AG10803 (cell line): ENCODE data around the gene RBM10.

Experiments
- DNase-seq: peaks from one replicate; pipeline ENCODE4 v3.0.0; 2010; ENCODE audit warnings: low read depth
- H3K4me3 ChIP-seq: 2 replicates; pipeline ENCODE4 v1.5.1; 2011; ENCODE audit warnings: mild to moderate bottlenecking, low read length, control low read depth
- CTCF ChIP-seq: conservative IDR thresholded peaks from 2 replicates; pipeline ENCODE4 v1.5.1; 2011; ENCODE audit warnings: mild to moderate bottlenecking, low read length, control low read depth, inconsistent platforms

Gene RBM10

GRCh38 chrX:47223476-47224250 is 78.6 kb downstream of the RBM10 start:
- TF ChIP-seq CTCF: no peak
- no peak for DNase-seq
- H3K4me3 ChIP-seq: no peak overlapping the region

GRCh38 chrX:47224266-47224895 is 79.4 kb downstream of the RBM10 start:
- DNase-seq: no peak
- no peak overlapping the region for H3K4me3 ChIP-seq
- TF ChIP-seq CTCF: no peak

GRCh38 chrX:47224896-47225290 is 79.9 kb downstream of the RBM10 start:
- no peak overlapping the region for H3K4me3 ChIP-seq
- DNase-seq: no peak
- no peak for TF ChIP-seq CTCF

- H3K4me3 ChIP-seq: no peak overlapping the region
- DNase-seq: no peak
- TF ChIP-seq CTCF: no peak
Measured at GRCh38 chrX:47226071-47226470, 81.0 kb downstream of the RBM10 start.

GRCh38 chrX:47226531-47227333 is 81.7 kb downstream of the RBM10 start:
- no peak for TF ChIP-seq CTCF
- DNase-seq: no peak
- no peak overlapping the region for H3K4me3 ChIP-seq

GRCh38 chrX:47227334-47227583 is 82.2 kb downstream of the RBM10 start:
- H3K4me3 ChIP-seq: no peak overlapping the region
- DNase-seq: no peak
- no peak for TF ChIP-seq CTCF
